GM21723 (cell line): ENCODE measurements around the gene DAAM2.

ENCODE experiments used
- ATAC-seq: cut with Tn5 transposase; IDR thresholded peaks from one replicate; pipeline ENCODE4 v1.9.1; 2021; ENCODE audit warnings: mild to moderate bottlenecking, moderate library complexity; ENCODE audit not compliant: unreplicated experiment

DAAM2 gene

GRCh38 chr6:39816747-39817146 is 24.6 kb downstream of the DAAM2 start:
- no peak for ATAC-seq

DNA sequence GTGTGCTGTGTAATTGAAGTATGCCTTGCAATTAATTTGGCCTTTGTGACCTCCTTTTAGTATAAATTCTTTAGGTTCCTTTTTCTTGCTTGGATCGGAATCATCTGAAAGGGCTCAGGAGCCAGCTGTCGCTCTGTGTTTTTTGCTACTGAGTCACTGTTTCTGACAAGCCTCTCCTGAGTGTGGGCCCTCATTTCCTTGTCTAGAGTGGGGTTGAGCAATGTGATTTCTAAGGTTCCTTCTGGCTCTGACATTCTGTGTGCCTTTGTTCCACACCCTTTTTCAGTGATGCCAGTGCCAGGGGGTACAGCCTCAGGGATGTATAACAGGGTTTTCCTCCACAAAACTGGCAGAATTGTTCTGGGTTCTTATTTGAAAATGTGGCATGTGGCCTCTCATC is 26.5 kb downstream of the DAAM2 start:
- ATAC-seq: no peak

DNA sequence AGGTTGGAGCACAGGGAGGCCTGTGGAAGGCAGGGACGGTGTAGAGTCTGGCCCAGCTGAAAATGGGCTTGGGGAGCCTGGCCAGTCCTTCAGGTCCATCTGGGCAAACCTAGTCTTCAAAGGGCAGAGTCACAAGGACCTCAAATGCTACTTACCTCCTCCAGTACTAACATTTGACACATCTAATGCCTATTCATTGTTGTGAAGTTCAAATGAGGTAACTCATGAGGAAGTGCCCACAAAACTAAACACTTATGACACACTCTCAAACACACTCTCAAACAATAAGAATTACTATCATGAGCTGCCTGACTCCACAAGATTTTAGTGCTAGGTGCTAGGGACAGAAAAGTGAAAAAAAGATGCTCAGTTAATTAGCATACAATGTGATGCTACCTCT is 27.1 kb downstream of the DAAM2 start:
- ATAC-seq: no peak

- no peak for ATAC-seq
Observed at GRCh38 chr6:39819676-39820075, 27.5 kb downstream of the DAAM2 start.

DNA sequence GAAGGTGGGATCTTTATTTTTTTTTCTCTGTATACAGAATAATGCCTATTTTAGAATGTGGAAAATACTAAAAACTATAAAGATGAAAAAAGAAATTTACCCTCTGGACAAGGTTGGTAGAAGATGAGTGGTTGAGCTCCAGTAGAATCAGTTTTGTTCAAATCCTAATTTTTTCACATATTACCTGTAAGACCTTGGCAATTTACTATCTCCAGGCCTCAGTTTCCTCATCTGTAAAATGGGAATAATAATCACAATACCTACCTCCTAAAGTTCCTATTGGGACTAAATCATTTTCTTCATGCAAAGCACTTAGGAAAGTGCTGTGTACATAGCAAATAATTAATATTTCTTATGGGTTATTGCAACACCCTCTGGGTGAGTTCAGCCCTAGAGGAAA is 28.4 kb downstream of the DAAM2 start:
- ATAC-seq: no peak

- ATAC-seq: no peak
Observed at GRCh38 chr6:39821046-39821740, 29.0 kb downstream of the DAAM2 start.

- no peak for ATAC-seq
Observed at GRCh38 chr6:39821742-39822532, 29.8 kb downstream of the DAAM2 start.

DNA sequence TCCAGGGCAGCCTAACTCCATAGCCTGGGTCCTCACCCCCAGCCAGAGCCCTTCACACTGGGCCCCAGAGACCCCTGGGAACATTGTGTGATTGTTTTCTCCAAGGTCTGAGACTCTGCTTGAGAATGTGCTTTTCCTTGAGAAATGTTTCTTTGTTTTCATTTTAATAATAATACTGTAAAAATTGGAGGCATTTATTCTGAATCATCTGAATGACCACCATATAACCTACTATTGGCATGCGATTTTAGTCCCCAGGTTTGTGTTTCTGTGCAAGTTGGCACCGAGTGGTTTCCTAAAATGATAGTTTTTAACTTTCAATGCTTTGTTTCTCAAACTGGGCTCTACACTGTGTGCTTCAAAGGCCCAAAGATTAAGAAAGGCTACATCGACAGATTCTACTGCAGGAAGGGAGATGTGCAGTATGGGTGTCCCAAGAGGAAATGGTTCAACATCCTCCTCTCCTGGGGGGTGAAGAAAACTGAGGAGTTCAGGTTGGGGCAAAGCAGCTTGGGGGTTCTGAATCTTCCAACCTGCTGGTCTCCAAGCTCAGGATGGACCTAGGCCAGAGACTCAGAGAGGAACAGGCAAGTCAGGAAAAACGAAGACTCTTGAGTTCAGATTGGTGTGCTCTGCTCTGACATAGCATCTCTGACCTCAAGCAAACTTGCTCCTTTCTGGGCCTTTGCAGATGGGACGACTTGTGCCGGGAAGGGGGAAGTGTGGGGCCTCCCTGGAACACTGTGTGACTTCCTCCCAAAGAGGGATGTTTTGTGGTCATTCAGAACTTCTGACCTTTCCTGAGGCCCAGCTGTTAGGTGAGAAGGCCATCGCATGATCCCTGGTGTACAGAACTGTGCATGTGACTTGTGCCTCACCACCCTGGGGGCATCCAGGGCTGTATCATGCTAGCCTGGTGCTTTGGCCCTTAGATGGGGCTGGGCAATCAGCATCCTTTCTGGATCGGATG is 31.0 kb downstream of the DAAM2 start:
- no peak for ATAC-seq

- ATAC-seq: no peak
Observed at GRCh38 chr6:39824030-39824926, 32.1 kb downstream of the DAAM2 start.

- no peak for ATAC-seq
Observed at GRCh38 chr6:39829331-39829730, 37.2 kb downstream of the DAAM2 start.

DNA sequence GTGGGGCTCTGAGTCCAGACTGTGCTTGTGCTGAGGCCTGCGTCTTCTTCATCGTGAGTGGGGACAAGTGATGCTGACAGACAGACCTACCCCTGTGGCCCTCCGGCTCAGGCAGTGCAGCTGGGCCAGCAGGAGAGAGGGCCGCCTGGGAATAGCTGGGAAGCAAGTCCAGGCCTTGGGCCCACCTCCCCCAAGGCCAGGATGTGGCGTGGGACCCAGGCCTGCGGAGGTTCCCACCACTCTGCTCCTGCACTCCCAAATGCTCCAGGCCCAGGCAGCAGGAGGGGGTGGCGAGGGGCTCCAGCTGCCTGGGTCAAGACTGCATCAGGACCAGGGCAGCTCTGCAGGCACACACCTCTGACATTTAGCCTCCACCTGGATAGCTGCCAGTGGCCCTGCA is 38.3 kb downstream of the DAAM2 start:
- ATAC-seq: no peak

GRCh38 chr6:39831701-39832100 is 39.5 kb downstream of the DAAM2 start:
- ATAC-seq: no peak

- ATAC-seq: no peak
Observed at GRCh38 chr6:39834278-39834677, 42.1 kb downstream of the DAAM2 start.

- ATAC-seq: no peak
Observed at GRCh38 chr6:39834866-39835265, 42.7 kb downstream of the DAAM2 start.

DNA sequence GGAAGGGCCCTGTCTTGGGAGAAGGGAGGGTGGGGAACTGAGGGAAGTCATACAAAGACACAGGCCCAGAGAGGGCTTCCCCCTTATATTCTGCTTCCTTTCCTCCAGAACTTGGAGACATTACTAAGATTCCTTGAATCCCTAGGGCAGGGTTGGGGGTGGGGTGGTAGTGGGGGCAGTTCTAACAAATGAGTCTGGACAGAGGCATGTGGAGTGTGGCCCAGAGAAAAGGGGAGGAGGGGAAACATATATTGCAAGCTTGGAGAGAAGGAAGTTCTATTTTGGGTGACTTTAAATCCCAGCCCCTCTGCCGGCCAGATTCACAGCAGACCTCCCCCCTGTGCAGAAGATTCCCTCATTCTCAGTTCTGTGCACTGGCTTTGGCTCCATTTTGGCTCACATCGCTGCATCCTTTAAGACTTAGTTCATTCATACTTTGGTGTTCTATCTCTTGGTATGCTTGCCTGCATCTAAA is 43.7 kb downstream of the DAAM2 start:
- ATAC-seq: no peak

DNA sequence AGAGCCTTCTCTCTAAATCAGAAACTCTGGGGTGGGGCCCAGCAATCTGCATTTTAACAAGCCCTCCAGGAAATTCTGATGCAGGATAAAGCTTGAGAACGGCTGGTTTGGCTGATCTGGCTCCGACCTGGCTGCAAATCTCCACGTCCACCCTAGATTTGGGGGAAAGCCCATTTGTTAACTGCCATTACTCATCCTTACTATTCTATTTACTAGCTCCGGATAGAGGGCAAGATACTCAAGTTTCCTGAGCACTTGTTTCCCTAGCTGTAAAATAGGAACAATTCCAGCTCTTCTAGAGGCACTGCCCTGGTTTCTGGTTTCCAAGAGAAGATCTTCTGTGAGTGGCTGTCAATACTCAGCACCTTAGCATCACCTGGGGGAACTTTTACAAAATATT is 44.4 kb downstream of the DAAM2 start:
- no peak for ATAC-seq

DNA sequence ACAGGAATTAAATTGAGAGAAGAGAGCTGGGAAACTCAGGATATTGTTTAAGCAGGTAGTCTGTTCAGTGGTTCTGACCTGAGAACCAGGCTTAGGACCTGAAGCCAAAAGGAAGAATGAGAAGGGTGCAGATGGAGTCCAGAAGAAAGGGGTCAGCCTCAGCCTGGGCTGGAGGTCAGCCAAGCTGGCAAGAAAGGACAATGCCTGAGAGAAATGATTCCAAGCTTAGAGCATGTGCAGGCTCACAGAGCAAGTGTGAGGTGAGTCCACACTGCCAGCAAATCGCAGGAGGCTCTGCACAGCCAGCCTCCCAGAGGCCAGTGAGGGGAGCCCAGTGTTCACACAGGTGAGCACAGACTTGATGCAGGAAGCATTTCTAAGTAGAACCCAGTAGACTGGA is 47.3 kb downstream of the DAAM2 start:
- no peak for ATAC-seq

GRCh38 chr6:39840781-39841180 is 48.6 kb downstream of the DAAM2 start:
- no peak for ATAC-seq

DNA sequence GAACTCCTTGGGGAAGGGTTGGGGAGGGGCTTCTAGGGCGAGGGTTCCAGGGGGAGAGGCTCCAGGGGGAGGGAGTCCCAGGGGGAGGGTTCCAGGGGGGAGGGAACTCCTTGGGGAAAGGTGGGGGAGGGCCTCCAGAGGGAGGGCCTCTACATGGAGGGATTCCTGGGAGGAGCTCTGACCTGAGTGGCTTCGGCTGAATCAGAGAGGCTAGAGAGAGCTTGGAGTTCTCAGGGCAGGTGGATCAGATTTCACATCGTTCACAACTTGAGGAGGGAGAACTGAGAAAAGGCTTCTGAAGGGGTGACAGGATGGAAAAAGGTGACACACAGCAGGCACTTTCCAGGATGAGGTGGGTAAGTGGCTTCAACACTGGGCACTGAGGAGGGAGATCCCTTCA is 49.1 kb downstream of the DAAM2 start:
- no peak for ATAC-seq

- no peak for ATAC-seq
Observed at GRCh38 chr6:39841923-39842322, 49.7 kb downstream of the DAAM2 start.
